HepG2 (cell line): ENCODE data around the gene PLK4. TPM values are rescaled to one million over a fixed set of nuclear protein-coding genes. Genes with fewer than 3 reads are reported as not detected.

ENCODE experiments used
- ATAC-seq: fragments of 200-7000 bp; cut with Tn5 transposase; 3 replicates; pipeline ENCODE4 v1.9.1; 2020; ENCODE audit warnings: mild to moderate bottlenecking, moderate library complexity
- BruUV-seq: library from RNA; stranded (reverse); fragments of 400-500 nt; replicated peaks from 2 replicates; lab custom pipeline; 2021; lab: Mats Ljungman, UMichigan
- CTCF ChIA-PET: fragments of 300-600 bp; formaldehyde crosslinking; extraction: SDS; loops from one replicate; lab custom pipeline; 2021; ENCODE audit warnings: low total read pairs, inconsistent platforms, low intra/inter-chr PET ratio; lab: Yijun Ruan, JAX
- POLR2A ChIA-PET: fragments of 350-600 bp; sonication (Branson Sonifier 250); formaldehyde crosslinking; loops from one replicate; lab custom pipeline; 2020; ENCODE audit warnings: antibody characterized with exemption, inconsistent platforms; lab: Yijun Ruan, JAX
- DNase-seq: peaks from one replicate; pipeline ENCODE4 v3.0.0-alpha.2; 2015; ENCODE audit warnings: low spot score
- FAIRE-seq: peaks from 3 replicates; lab custom pipeline; 2011; peaks lifted over from hg19 to GRCh38; lab: Jason Lieb, UNC
- H2AFZ ChIP-seq: one replicate; pipeline ENCODE4 v1.6.1; 2011; ENCODE audit warnings: low read length, inconsistent platforms
- H3K27ac ChIP-seq: fragments of 300-600 bp; 3 replicates; pipeline ENCODE4 v1.8.0; 2011; ENCODE audit warnings: mixed run types, mild to moderate bottlenecking, mixed read lengths, low read length, inconsistent platforms; ENCODE audit not compliant: insufficient read depth; ENCODE audit errors: extremely low read length
- H3K27me3 ChIP-seq, 2 experiments: fragments of 200-600 bp in 1 of 2; 2 replicates in 1 of 2; 3 replicates in 1 of 2; pipeline versions ENCODE4 v1.6.0 to v1.8.0; 2011; ENCODE audit warnings: low read length in 2 of 2, mild to moderate bottlenecking in 2 of 2, moderate library complexity in 2 of 2, inconsistent platforms in 1 of 2; ENCODE audit not compliant: insufficient read depth in 2 of 2, control insufficient read depth in 1 of 2
- H3K36me3 ChIP-seq, 2 experiments: fragments of 200-600 bp in 1 of 2; replicated peaks in 1 of 2; 2 replicates in 1 of 2; 3 replicates in 1 of 2; pipeline versions ENCODE4 v1.5.1 to v1.8.0; 2011; ENCODE audit warnings: low read length in 2 of 2, inconsistent platforms in 1 of 2; ENCODE audit not compliant: insufficient read depth in 2 of 2, control insufficient read depth in 1 of 2
- H3K4me1 ChIP-seq: 2 replicates; pipeline ENCODE4 v1.5.1; 2012; ENCODE audit warnings: low read length, inconsistent platforms; ENCODE audit not compliant: insufficient read depth
- H3K4me2 ChIP-seq: 2 replicates; pipeline ENCODE4 v1.6.0; 2011; ENCODE audit warnings: low read depth, low read length, inconsistent platforms
- H3K4me3 ChIP-seq, 3 experiments: fragments of 200-600 bp in 1 of 3; sonication (generic), shearing (Covaris generic) in 1 of 3; replicated peaks in 1 of 3; 2 replicates each; pipeline ENCODE4 v1.5.1; 2011 to 2016; ENCODE audit warnings: low read length in 3 of 3, inconsistent platforms in 2 of 3, low read depth in 2 of 3, mild to moderate bottlenecking in 2 of 3, control low read depth in 1 of 3, mixed read lengths in 1 of 3; ENCODE audit not compliant: insufficient read depth in 1 of 3
- H3K79me2 ChIP-seq: one replicate; pipeline ENCODE4 v1.6.1; 2011; ENCODE audit warnings: low read length, inconsistent platforms; ENCODE audit not compliant: insufficient read depth
- H3K9ac ChIP-seq: 2 replicates; pipeline ENCODE4 v1.6.0; 2011; ENCODE audit warnings: mild to moderate bottlenecking, low read depth, low read length, inconsistent platforms; ENCODE audit not compliant: insufficient read depth
- H3K9me3 ChIP-seq: 2 replicates; pipeline ENCODE4 v1.5.1; 2012; ENCODE audit warnings: mild to moderate bottlenecking, low read length
- H4K20me1 ChIP-seq: 2 replicates; pipeline ENCODE4 v1.6.0; 2011; ENCODE audit warnings: inconsistent platforms, mild to moderate bottlenecking, low read length, moderate library complexity; ENCODE audit not compliant: insufficient read depth
- CTCF ChIP-seq: sonication (generic); formaldehyde crosslinking; IDR thresholded peaks from 2 replicates; pipeline ENCODE4 v1.5.0; 2020; ENCODE audit warnings: mild to moderate bottlenecking, missing genetic modification reagents, moderate library complexity
- FOXK1 ChIP-seq: sonication (generic); formaldehyde crosslinking; IDR thresholded peaks from 2 replicates; pipeline ENCODE4 v1.4.0; 2020; ENCODE audit warnings: low read depth, missing genetic modification reagents, borderline replicate concordance
- MTA1 ChIP-seq: sonication (generic); formaldehyde crosslinking; IDR thresholded peaks from 2 replicates; pipeline ENCODE4 v1.4.0; 2020; ENCODE audit warnings: missing genetic modification reagents, mild to moderate bottlenecking, borderline replicate concordance
- SMAD9 ChIP-seq: sonication (generic); formaldehyde crosslinking; IDR thresholded peaks from 2 replicates; pipeline ENCODE4 v1.5.1; 2020; ENCODE audit warnings: mild to moderate bottlenecking, missing genetic modification reagents
- SYNCRIP ChIP-seq: fragments of 200-400 bp; formaldehyde crosslinking; IDR thresholded peaks from 2 replicates; pipeline ENCODE4 v1.6.1; 2018; ENCODE audit warnings: mild to moderate bottlenecking, low read depth, low read length; ENCODE audit not compliant: insufficient read depth
- ZBTB43 ChIP-seq: sonication (generic); formaldehyde crosslinking; conservative IDR thresholded peaks from 2 replicates; pipeline ENCODE4 v1.4.0; 2020; ENCODE audit warnings: missing genetic modification reagents
- ZNF136 ChIP-seq: sonication (generic); formaldehyde crosslinking; IDR thresholded peaks from 2 replicates; pipeline ENCODE4 v1.8.1; 2022; ENCODE audit warnings: low read depth, mild to moderate bottlenecking, moderate library complexity, missing genetic modification reagents
- ZNF282 ChIP-seq: fragments of 450-650 bp; IDR thresholded peaks from 2 replicates; pipeline ENCODE4 v1.6.1; 2018; ENCODE audit not compliant: partially characterized antibody
- ZNF296 ChIP-seq: sonication (generic); formaldehyde crosslinking; conservative IDR thresholded peaks from 2 replicates; pipeline ENCODE4 v1.5.0; 2020; ENCODE audit warnings: mild to moderate bottlenecking, missing genetic modification reagents
- ZNF333 ChIP-seq: sonication (generic); formaldehyde crosslinking; IDR thresholded peaks from 2 replicates; pipeline ENCODE4 v1.4.0; 2020; ENCODE audit warnings: mild to moderate bottlenecking, missing genetic modification reagents, borderline replicate concordance
- ZNF335 ChIP-seq: sonication (generic); formaldehyde crosslinking; IDR thresholded peaks from 2 replicates; pipeline ENCODE4 v1.4.0; 2020; ENCODE audit warnings: missing genetic modification reagents
- ZNF562 ChIP-seq: sonication (generic); formaldehyde crosslinking; IDR thresholded peaks from 2 replicates; pipeline ENCODE4 v1.8.0; 2022; ENCODE audit warnings: missing genetic modification reagents, borderline replicate concordance
- ZNF639 ChIP-seq: conservative IDR thresholded peaks from 2 replicates; pipeline ENCODE4 v1.6.1; 2018; ENCODE audit warnings: missing genetic modification reagents
- ZNF891 ChIP-seq: sonication (generic); formaldehyde crosslinking; IDR thresholded peaks from 2 replicates; pipeline ENCODE4 v1.5.0; 2020; ENCODE audit warnings: mild to moderate bottlenecking, missing genetic modification reagents
- ZSCAN25 ChIP-seq: sonication (generic); formaldehyde crosslinking; IDR thresholded peaks from 2 replicates; pipeline ENCODE4 v1.8.0; 2022; ENCODE audit warnings: mild to moderate bottlenecking, missing genetic modification reagents
- WGBS: methylation state at CpG from one replicate; pipeline ENCODE4 v1.1.6; 2017; ENCODE audit warnings: low lambda C conversion rate; 5-methylcytosine and 5-hydroxymethylcytosine counted together
- in situ Hi-C: cut with HindIII; loops from 2 replicates; pipeline ENCODE4 v1.10.0; 2017; ENCODE audit warnings: low pct_unique_long_range_greater_than_20kb; ENCODE audit not compliant: extremely low pct_ligation_motif_present
- intact Hi-C: fragments of 100-400 bp; cut with micrococcal nuclease; formaldehyde crosslinking; loops from one replicate; pipeline ENCODE4 v1.10.0; 2022; ENCODE audit not compliant: unreplicated experiment
- polyA plus RNA-seq, 8 experiments: library from polyadenylated mRNA; depleted of rRNA in 3 of 8; stranded (reverse) in 7 of 8; unstranded in 1 of 8; fragments of >200 nt; fragmentation: Illumina TruSeq in 4 of 8; extraction: Trizol in 4 of 8; gene quantifications; 2 replicates each; pipeline versions ENCODE4 v1.2.1 to v1.2.3, GENCODE V29; 2011 to 2016; ENCODE audit warnings: low read depth in 4 of 8, missing spikeins in 1 of 8, mixed read lengths in 1 of 8; ENCODE audit not compliant: insufficient read depth in 1 of 8
- total RNA-seq, 5 experiments: library from RNA; depleted of rRNA; stranded (reverse); fragments of >200 nt; fragmentation: Illumina TruSeq; extraction: Trizol; gene quantifications; 2 replicates each; pipeline ENCODE4 v1.2.3, GENCODE V29; 2016; ENCODE audit warnings: low read depth in 1 of 5

The PLK4 gene
- total and polyA plus RNA-seq, 2 of the 13 experiments (the other 11 are each of a cell fraction or from before 2014, with no cell fraction given): 22.4 to 46.1 TPM

GRCh38 chr4:127868196-127868595, 12.5 kb upstream of the PLK4 start:
- Histone ChIP-seq H4K20me1 (no peaks in the 10 kb centered on the region), H3K4me1 (no peaks in the 10 kb centered on the region), H3K4me2 (no peak overlapping the region), H3K4me3 (no peak overlapping the region), H3K9ac (no peak overlapping the region), H2AFZ (no peak overlapping the region), H3K79me2 (no peaks in the 10 kb centered on the region), H3K36me3 (no peaks in the 10 kb centered on the region), H3K27me3 (no peaks in the 10 kb centered on the region), H3K27ac (no peak overlapping the region), H3K9me3 (no peaks in the 10 kb centered on the region)
- BruUV-seq: no TSS peak
- TF ChIP-seq SYNCRIP (no peak), ZNF296 (CRISPR knock-in tag) (no peak), ZNF282 (no peak), ZNF335 (no peak), ZNF562 (CRISPR knock-in tag) (no peak), ZBTB43 (no peak), CTCF (CRISPR knock-in tag) (no peak), ZNF136 (CRISPR knock-in tag) (no peak), MTA1 (CRISPR knock-in tag) (no peak), FOXK1 (no peak), ZSCAN25 (no peak), SMAD9 (no peak), ZNF333 (CRISPR knock-in tag) (no peak), ZNF639 (CRISPR knock-in tag) (no peak), ZNF891 (CRISPR knock-in tag) (no peak)
- POLR2A ChIA-PET: no interaction called here
- 94% methylated on average over 2 of the region's 2 CpGs for WGBS
- no peak for DNase-seq
- in situ Hi-C loops (no loop called here), intact Hi-C loops (no loop called here)
- FAIRE-seq: no peak
- CTCF ChIA-PET: no interaction called here
- ATAC-seq: no peak
